Osteoblast (primary cell): ENCODE results near the gene IL4I1. TPM values are rescaled to one million over a fixed set of nuclear protein-coding genes. Genes with fewer than 3 reads are reported as not detected.

Source experiments
- DNase-seq: peaks from one replicate; pipeline ENCODE4 v3.0.0; 2011; ENCODE audit warnings: low spot score, mixed read lengths; ENCODE audit not compliant: insufficient read length; ENCODE audit errors: missing footprints
- H2AFZ ChIP-seq: 2 replicates; pipeline ENCODE4 v1.6.0; 2011; ENCODE audit warnings: mild to moderate bottlenecking, low read length
- H3K27ac ChIP-seq: 2 replicates; pipeline ENCODE4 v1.5.1; 2011; ENCODE audit warnings: mild to moderate bottlenecking, low read depth, low read length, moderate library complexity
- H3K27me3 ChIP-seq: 2 replicates; pipeline ENCODE4 v1.6.0; 2012; ENCODE audit warnings: mild to moderate bottlenecking, control low read depth, inconsistent platforms, low read length, moderate library complexity; ENCODE audit not compliant: insufficient read depth
- H3K36me3 ChIP-seq: 2 replicates; pipeline ENCODE4 v1.5.1; 2011; ENCODE audit warnings: mild to moderate bottlenecking, low read length, control low read depth, moderate library complexity; ENCODE audit not compliant: insufficient read depth
- H3K4me1 ChIP-seq: 2 replicates; pipeline ENCODE4 v1.5.1; 2011; ENCODE audit warnings: mild to moderate bottlenecking, low read length, control low read depth, moderate library complexity; ENCODE audit not compliant: insufficient read depth
- H3K4me2 ChIP-seq: 2 replicates; pipeline ENCODE4 v1.6.0; 2011; ENCODE audit warnings: mild to moderate bottlenecking, low read length; ENCODE audit not compliant: insufficient read depth
- H3K4me3 ChIP-seq: fragments of 200-600 bp; sonication (generic); 3 replicates; pipeline ENCODE4 v1.5.1; 2012; ENCODE audit warnings: mild to moderate bottlenecking, low read length, inconsistent platforms; ENCODE audit not compliant: insufficient read depth
- H3K79me2 ChIP-seq: 2 replicates; pipeline ENCODE4 v1.6.0; 2012; ENCODE audit warnings: mild to moderate bottlenecking, low read length, control low read depth, inconsistent platforms; ENCODE audit not compliant: insufficient read depth
- H3K9me3 ChIP-seq: 2 replicates; pipeline ENCODE4 v1.5.1; 2011; ENCODE audit warnings: low read depth, low read length, control low read depth
- H4K20me1 ChIP-seq: 2 replicates; pipeline ENCODE4 v1.6.0; 2012; ENCODE audit warnings: mild to moderate bottlenecking, low read length, control low read depth; ENCODE audit not compliant: insufficient read depth
- total RNA-seq: library from RNA; depleted of rRNA; stranded (reverse); fragments of >200 nt; gene quantifications from 2 replicates; pipeline ENCODE4 v1.2.3, GENCODE V29; 2012
- TF ChIP-seq, protein P1 (sequence below): IDR thresholded peaks from 2 replicates; pipeline ENCODE4 v1.5.1; 2011; ENCODE audit warnings: mild to moderate bottlenecking, low read depth, low read length, moderate library complexity; ENCODE audit errors: extremely low read depth

IL4I1 gene
- total RNA-seq, 1 donor, result 1.4 TPM

DNA sequence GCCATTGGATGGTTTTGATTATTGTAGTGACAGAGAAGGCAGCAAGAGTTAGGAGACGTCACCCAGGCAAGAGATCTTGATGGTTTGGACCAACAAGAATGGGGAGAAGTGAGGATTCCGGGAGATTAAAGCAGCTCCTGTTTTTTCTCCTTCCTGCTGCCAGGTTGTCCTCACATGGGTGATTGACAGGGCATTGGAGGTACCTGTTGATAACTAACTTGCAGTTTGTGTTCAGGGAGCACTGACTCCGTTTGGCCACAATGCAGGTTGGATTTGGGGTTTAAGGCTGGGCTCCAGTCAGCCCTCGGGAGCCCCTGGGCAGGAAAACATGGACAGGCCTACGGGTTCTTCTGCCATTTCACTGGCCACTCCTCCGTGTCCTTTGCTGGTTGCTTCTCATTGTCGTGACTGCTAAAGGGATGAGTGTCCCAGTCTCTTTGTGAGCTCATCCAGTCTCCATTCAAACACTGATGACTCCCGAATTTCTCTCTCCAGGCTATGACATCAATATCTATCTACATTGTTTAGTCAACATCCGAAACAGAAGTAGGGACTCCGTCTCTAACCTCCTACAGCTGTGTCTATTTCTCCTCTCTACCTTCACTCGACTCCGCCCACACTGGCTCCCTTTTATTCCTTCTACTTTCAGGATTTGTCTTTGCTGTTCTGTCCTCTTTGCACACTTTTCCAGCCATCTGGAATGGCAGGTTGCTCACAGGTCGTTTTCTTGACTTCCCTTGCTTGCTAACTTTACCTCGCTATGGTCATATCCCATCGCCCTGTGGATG lies 47.1 kb downstream of the IL4I1 start:
- TF ChIP-seq, protein P1, sequence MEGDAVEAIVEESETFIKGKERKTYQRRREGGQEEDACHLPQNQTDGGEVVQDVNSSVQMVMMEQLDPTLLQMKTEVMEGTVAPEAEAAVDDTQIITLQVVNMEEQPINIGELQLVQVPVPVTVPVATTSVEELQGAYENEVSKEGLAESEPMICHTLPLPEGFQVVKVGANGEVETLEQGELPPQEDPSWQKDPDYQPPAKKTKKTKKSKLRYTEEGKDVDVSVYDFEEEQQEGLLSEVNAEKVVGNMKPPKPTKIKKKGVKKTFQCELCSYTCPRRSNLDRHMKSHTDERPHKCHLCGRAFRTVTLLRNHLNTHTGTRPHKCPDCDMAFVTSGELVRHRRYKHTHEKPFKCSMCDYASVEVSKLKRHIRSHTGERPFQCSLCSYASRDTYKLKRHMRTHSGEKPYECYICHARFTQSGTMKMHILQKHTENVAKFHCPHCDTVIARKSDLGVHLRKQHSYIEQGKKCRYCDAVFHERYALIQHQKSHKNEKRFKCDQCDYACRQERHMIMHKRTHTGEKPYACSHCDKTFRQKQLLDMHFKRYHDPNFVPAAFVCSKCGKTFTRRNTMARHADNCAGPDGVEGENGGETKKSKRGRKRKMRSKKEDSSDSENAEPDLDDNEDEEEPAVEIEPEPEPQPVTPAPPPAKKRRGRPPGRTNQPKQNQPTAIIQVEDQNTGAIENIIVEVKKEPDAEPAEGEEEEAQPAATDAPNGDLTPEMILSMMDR, result no peak
- peak overlapping the region; percentile 95 for H3K4me3 ChIP-seq
- peaks cover 37% of the 10 kb centered on the region for H3K4me1 ChIP-seq
- peaks cover 38% of the 10 kb centered on the region for H3K79me2 ChIP-seq
- no peaks in the 10 kb centered on the region for H3K9me3 ChIP-seq
- no peaks in the 10 kb centered on the region for H3K36me3 ChIP-seq
- no peak for DNase-seq
- H3K4me2 ChIP-seq, result peak overlapping the region; percentile 84
- peaks cover 38% of the 10 kb centered on the region for H4K20me1 ChIP-seq
- no peak overlapping the region for H2AFZ ChIP-seq
- H3K27ac ChIP-seq, result peak overlapping the region; percentile 92
- H3K27me3 ChIP-seq, result no peaks in the 10 kb centered on the region

DNA sequence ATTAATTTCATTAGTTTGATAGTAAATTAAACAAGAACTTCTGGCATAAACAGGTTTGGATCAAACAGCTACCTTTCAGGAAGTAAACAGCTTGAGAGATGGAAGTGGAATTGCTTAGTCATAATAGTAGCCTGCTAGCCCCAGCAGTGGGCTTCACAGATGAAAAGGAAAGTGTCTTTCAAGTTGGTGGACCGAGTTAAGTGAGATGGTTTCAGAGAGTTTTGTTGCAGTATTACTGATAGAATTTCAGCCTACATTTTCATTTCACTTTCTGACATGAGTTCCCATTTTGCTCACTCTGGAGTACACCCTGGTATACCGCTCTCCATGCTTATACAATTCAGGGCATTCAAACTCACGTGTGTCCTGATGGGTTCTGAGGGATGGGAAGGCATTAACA lies 47.7 kb downstream of the IL4I1 start:
- Histone ChIP-seq H3K27me3 (no peaks in the 10 kb centered on the region), H4K20me1 (peaks cover 31% of the 10 kb centered on the region), H3K4me3 (no peak overlapping the region), H2AFZ (no peak overlapping the region), H3K27ac (peak overlapping the region; percentile 2), H3K36me3 (no peaks in the 10 kb centered on the region), H3K4me2 (no peak overlapping the region), H3K4me1 (peaks cover 37% of the 10 kb centered on the region), H3K9me3 (no peaks in the 10 kb centered on the region), H3K79me2 (peaks cover 31% of the 10 kb centered on the region)
- TF ChIP-seq, protein P1, result no peak
- DNase-seq, result no peak

DNA sequence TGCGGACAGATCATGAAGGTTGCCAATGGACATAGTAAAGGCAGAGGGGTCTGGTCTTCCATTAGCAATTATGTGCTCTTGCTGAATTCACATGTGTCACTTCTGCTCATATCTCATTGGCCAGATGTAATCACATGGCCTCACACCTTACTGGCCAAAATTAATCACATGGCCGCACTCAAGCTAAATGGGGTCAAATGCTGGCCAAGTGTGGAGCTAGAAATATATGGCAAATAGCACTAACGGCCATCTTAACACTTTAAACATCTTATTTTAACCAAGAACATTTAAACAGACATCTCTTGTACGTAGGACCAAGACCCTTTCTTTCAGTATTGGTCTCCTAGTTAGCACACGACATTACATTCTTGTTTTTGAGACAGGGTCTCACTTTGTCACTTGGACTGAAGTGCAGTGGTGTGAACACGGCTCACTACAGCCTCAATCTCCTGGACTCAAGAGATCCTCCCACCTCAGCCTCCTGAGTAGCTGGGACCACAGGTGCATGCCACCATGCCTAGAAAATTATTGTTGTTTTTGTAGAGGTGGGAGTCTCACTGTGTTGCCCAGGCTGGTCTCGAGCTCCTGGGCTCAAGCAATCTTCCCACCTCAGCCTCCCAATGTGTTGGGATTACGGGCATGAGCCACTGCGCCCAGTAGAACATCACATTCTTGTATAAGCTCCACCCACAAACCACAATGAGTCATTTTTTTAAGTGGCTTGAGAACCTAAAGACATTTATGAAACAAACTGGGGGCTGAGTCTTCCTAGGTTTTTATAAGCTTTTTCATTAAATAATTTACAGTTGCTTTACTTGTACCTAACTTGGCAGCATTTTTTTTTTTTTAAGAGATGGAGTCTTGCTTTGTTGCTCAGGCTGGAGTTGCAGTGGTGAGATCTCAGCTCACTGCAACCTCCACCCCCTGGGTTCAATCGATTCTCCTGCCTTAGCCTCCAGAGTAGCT lies 48.7 kb downstream of the IL4I1 start:
- Histone ChIP-seq H4K20me1 (peaks cover 23% of the 10 kb centered on the region), H3K4me3 (no peak overlapping the region), H3K36me3 (no peaks in the 10 kb centered on the region), H2AFZ (no peak overlapping the region), H3K4me1 (peaks cover 30% of the 10 kb centered on the region), H3K9me3 (no peaks in the 10 kb centered on the region), H3K4me2 (peak overlapping the region; percentile 17), H3K27ac (peak overlapping the region; percentile 2), H3K79me2 (peaks cover 24% of the 10 kb centered on the region), H3K27me3 (no peaks in the 10 kb centered on the region)
- TF ChIP-seq, protein P1, result no peak
- DNase-seq, result peak; percentile 96

DNA sequence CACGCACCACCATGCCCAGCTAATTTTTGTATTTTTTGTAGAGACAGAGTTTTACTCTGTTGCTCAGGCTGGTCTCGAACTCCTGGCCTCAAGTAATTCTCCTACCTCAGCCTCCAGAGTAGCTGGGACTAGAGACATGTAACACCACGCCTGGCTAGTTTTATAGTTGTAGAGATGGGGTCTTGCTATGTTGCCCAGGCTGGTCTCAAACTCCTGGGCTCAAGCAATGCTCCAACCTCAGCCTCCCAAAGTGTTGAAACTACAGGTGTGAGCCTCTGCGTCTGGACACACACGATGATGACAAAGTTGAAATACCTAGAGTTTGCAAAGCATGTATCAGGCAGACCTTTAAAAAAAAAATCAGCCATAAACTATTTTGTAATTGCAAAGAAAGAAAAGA lies 50.3 kb downstream of the IL4I1 start:
- Histone ChIP-seq H3K27ac (no peak overlapping the region), H3K27me3 (no peaks in the 10 kb centered on the region), H3K9me3 (no peaks in the 10 kb centered on the region), H3K4me2 (no peak overlapping the region), H3K36me3 (no peaks in the 10 kb centered on the region), H4K20me1 (peaks cover 11% of the 10 kb centered on the region), H3K4me1 (peaks cover 18% of the 10 kb centered on the region), H3K4me3 (no peak overlapping the region), H2AFZ (no peak overlapping the region), H3K79me2 (peaks cover 9% of the 10 kb centered on the region)
- TF ChIP-seq, protein P1, result no peak
- no peak for DNase-seq
